Cardiac septum (tissue), 1 donor: Measurements from ENCODE around the gene TULP4. TPM values are rescaled to one million over a fixed set of nuclear protein-coding genes. Genes with fewer than 3 reads are reported as not detected.
"Not testable (repeated sequence)": the region's sequence is repeated elsewhere in the genome, so short reads cannot be mapped to it uniquely, and the experiment has no call there.

Experiments
- DNase-seq: peaks from one replicate; pipeline ENCODE4 v3.0.0-alpha.2; 2020; ENCODE audit warnings: low spot score
- intact Hi-C: fragments of 100-400 bp; cut with DNase I; formaldehyde crosslinking; loops from one replicate; pipeline ENCODE4 v1.14.0; 2022
- total RNA-seq: library from RNA; stranded (reverse); fragmentation: NEBNext Ultra II Directional; extraction: Animal tissue kit (Norgen Biotek cat#: 25700); gene quantifications from one replicate; pipeline ENCODE4 v1.2.1, GENCODE V29; 2021
- donor health status: DM: no; HTN: no; CAD: no.

Gene TULP4
- total RNA-seq, 1 donor from 2014 or later, result 98.3 TPM

- DNase-seq, result no peak
- intact Hi-C loops, result no loop called here
Measured at GRCh38 chr6:158379336-158379735, 67.1 kb downstream of the TULP4 start.

- no peak for DNase-seq
- intact Hi-C loops, result no loop called here
Measured at GRCh38 chr6:158381214-158381613, 68.9 kb downstream of the TULP4 start.

- no peak for DNase-seq
- intact Hi-C loops, result no loop called here
Measured at GRCh38 chr6:158382491-158382890, 70.2 kb downstream of the TULP4 start.

- no peak for DNase-seq
- intact Hi-C loops, result no loop called here
Measured at GRCh38 chr6:158383057-158383456, 70.8 kb downstream of the TULP4 start.

- intact Hi-C loops, result no loop called here
- no peak for DNase-seq
Measured at GRCh38 chr6:158383542-158383941, 71.3 kb downstream of the TULP4 start.

- no peak for DNase-seq
- intact Hi-C loops, result no loop called here
Measured at GRCh38 chr6:158384671-158385110, 72.4 kb downstream of the TULP4 start.

- no peak for DNase-seq
- intact Hi-C loops, result no loop called here
Measured at GRCh38 chr6:158387036-158387435, 74.8 kb downstream of the TULP4 start.

- DNase-seq, result no peak
- intact Hi-C loops, result no loop called here
Measured at GRCh38 chr6:158387578-158387977, 75.3 kb downstream of the TULP4 start.

- DNase-seq, result no peak
- intact Hi-C loops, result no loop called here
Measured at GRCh38 chr6:158388727-158389126, 76.5 kb downstream of the TULP4 start.

GRCh38 chr6:158389193-158389919, 77.1 kb downstream of the TULP4 start:
- intact Hi-C loops, result no loop called here
- DNase-seq, result no peak

- intact Hi-C loops, result no loop called here
- no peak for DNase-seq
Measured at GRCh38 chr6:158391276-158391675, 79.0 kb downstream of the TULP4 start.

GRCh38 chr6:158391977-158392376, 79.7 kb downstream of the TULP4 start:
- intact Hi-C loops, DNase-seq: not testable (repeated sequence)

- no peak for DNase-seq
- intact Hi-C loops, result no loop called here
Measured at GRCh38 chr6:158396136-158396535, 83.9 kb downstream of the TULP4 start.

- intact Hi-C loops, result no loop called here
- no peak for DNase-seq
Measured at GRCh38 chr6:158397578-158397977, 85.3 kb downstream of the TULP4 start.

- no peak for DNase-seq
- intact Hi-C loops, result no loop called here
Measured at GRCh38 chr6:158398252-158399024, 86.2 kb downstream of the TULP4 start.

GRCh38 chr6:158399040-158399700, 86.9 kb downstream of the TULP4 start:
- intact Hi-C loops, result no loop called here
- DNase-seq, result no peak

GRCh38 chr6:158402184-158402583, 89.9 kb downstream of the TULP4 start:
- DNase-seq, result no peak
- intact Hi-C loops, result no loop called here

- intact Hi-C loops, result loop anchor here (5.0 kb wide), 1 partner anchor 173 kb away; no protein-coding TSS in a partner anchor
- DNase-seq, result not testable (repeated sequence)
Measured at GRCh38 chr6:158405321-158405831, 93.1 kb downstream of the TULP4 start.

GRCh38 chr6:158405933-158406332, 93.7 kb downstream of the TULP4 start:
- intact Hi-C loops, result loop anchor here (5.0 kb wide), 1 partner anchor 174 kb away; no protein-coding TSS in a partner anchor
- no peak for DNase-seq

- intact Hi-C loops, result loop anchor here (5.0 kb wide), 1 partner anchor 174 kb away; no protein-coding TSS in a partner anchor
- no peak for DNase-seq
Measured at GRCh38 chr6:158406736-158407135, 94.5 kb downstream of the TULP4 start.
